Articular chondrocyte of knee joint (primary cell): ENCODE data around the gene PSMC3IP. TPM values are rescaled to one million over a fixed set of nuclear protein-coding genes. Genes with fewer than 3 reads are reported as not detected.

Experiments
- total RNA-seq: library from RNA; depleted of rRNA; stranded (reverse); fragments of >200 nt; gene quantifications from 2 replicates; pipeline ENCODE4 v1.2.3, GENCODE V29; 2012

PSMC3IP gene
- 3.0 and 4.1 TPM in 2 replicates for total RNA-seq

GRCh38 chr17:42577532-42578281, at the start of gene PSMC3IP:
TSS of gene PSMC3IP (minus strand) at chr17:42577729. CDS start at chr17:42577686, 43 bp downstream.

GRCh38 chr17:42609182-42609813, 31.8 kb upstream of the PSMC3IP start, which contains the start of the genes RETREG3 and TUBG1:
TSS of gene RETREG3 (minus strand) at chr17:42609374. CDS start at chr17:42609324, 50 bp downstream.
TSS of gene TUBG1 (plus strand) at chr17:42609683. CDS start at chr17:42609738, 55 bp downstream.

GRCh38 chr17:42566883-42567573, 10.5 kb downstream of the PSMC3IP start, which contains the start of gene MLX:
TSS of gene MLX (plus strand) at chr17:42567100. CDS start at chr17:42567125, 25 bp downstream.

GRCh38 chr17:42561897-42562387, 15.6 kb downstream of the PSMC3IP start, which contains the start of gene COASY:
TSS of gene COASY (plus strand) at chr17:42562148. CDS start at chr17:42562623, 475 bp downstream.

GRCh38 chr17:42552736-42553135, 24.8 kb downstream of the PSMC3IP start, which contains the start of gene HSD17B1:
TSS of gene HSD17B1 (plus strand) at chr17:42552923. CDS start at chr17:42552934, 11 bp downstream.

GRCh38 chr17:42536048-42536371, 41.5 kb downstream of the PSMC3IP start, which contains the start of gene NAGLU:
TSS of gene NAGLU (plus strand) at chr17:42536241. CDS start at chr17:42536273, 32 bp downstream.

Other genes with a start within 250 kb of the PSMC3IP start
- 193 and 275 TPM in 2 replicates for gene STAT3, start 189.3 kb downstream of the PSMC3IP start, total RNA-seq
- gene CAVIN1, start 154.5 kb downstream of the PSMC3IP start, total RNA-seq, result 1,094 and 1,211 TPM in 2 replicates
- 66.8 and 72.1 TPM in 2 replicates for gene ATP6V0A1, start 118.9 kb downstream of the PSMC3IP start, total RNA-seq
- 31.0 and 41.8 TPM in 2 replicates for gene NAGLU, start 41.5 kb downstream of the PSMC3IP start, total RNA-seq
- 0.39 and 0.86 TPM in 2 replicates for gene HSD17B1, start 24.8 kb downstream of the PSMC3IP start, total RNA-seq
- gene COASY, start 15.6 kb downstream of the PSMC3IP start, total RNA-seq, result 12.3 and 13.6 TPM in 2 replicates
- 32.2 and 38.5 TPM in 2 replicates for gene MLX, start 10.6 kb downstream of the PSMC3IP start, total RNA-seq
- gene RETREG3, start 31.6 kb upstream of the PSMC3IP start, total RNA-seq, result 60.0 and 66.8 TPM in 2 replicates
- gene TUBG1, start 32.0 kb upstream of the PSMC3IP start, total RNA-seq, result 17.1 and 18.1 TPM in 2 replicates
- gene TUBG2, start 81.6 kb upstream of the PSMC3IP start, total RNA-seq, result 14.9 and 15.3 TPM in 2 replicates
- 8.0 and 8.2 TPM in 2 replicates for gene PLEKHH3, start 99.3 kb upstream of the PSMC3IP start, total RNA-seq
- gene CCR10, start 104.1 kb upstream of the PSMC3IP start, total RNA-seq, result 1.0 and 1.2 TPM in 2 replicates
- 12.4 and 14.2 TPM in 2 replicates for gene CNTNAP1, start 104.8 kb upstream of the PSMC3IP start, total RNA-seq
- gene EZH1, start 167.3 kb upstream of the PSMC3IP start, total RNA-seq, result 26.6 and 27.7 TPM in 2 replicates
- 0.22 TPM in 1 of 2 replicates, not detected in the other for gene RAMP2, start 183.5 kb upstream of the PSMC3IP start, total RNA-seq
- gene VPS25, start 195.7 kb upstream of the PSMC3IP start, total RNA-seq, result 51.0 and 57.1 TPM in 2 replicates
- under 0.01 TPM in 1 of 2 replicates, not detected in the other for gene WNK4, start 202.9 kb upstream of the PSMC3IP start, total RNA-seq
- gene COA3, start 221.0 kb upstream of the PSMC3IP start, total RNA-seq, result 48.9 and 52.8 TPM in 2 replicates
- 0.13 and 0.65 TPM in 2 replicates for gene CNTD1, start 221.1 kb upstream of the PSMC3IP start, total RNA-seq
- gene BECN1, start 246.6 kb upstream of the PSMC3IP start, total RNA-seq, result 73.6 and 81.3 TPM in 2 replicates